Measurements from ENCODE around the gene CCDC81.

DNA sequence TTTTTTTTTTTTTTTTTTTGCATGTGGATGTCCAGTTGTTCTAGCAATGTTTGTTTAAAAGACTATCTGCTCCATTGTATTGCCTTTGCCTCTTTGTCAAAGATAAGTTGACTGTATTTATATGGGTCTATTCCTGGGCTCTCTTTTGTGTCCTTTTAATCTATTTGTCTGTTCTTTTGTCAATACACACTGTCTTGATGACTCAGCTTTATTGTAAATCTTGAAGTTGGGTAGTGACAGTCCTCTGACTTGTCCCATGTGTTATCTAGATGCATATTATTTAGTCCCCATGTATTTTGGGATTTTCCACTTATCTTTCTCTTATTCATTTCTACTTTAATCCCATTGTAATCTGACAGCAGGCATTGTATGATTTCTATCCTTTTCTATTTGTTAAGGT is 3.3 kb downstream of the CCDC81 start:
- TF ChIP-seq EP300 (IDR thresholded peaks at IDR 0.05) (no peak), POLR2AphosphoS5 (IDR thresholded peaks at IDR 0.05) (no peak), POLR2A (IDR thresholded peaks at IDR 0.05; ENCODE audit: low read depth) (no peak)
- TF ChIP-seq, protein P1, sequence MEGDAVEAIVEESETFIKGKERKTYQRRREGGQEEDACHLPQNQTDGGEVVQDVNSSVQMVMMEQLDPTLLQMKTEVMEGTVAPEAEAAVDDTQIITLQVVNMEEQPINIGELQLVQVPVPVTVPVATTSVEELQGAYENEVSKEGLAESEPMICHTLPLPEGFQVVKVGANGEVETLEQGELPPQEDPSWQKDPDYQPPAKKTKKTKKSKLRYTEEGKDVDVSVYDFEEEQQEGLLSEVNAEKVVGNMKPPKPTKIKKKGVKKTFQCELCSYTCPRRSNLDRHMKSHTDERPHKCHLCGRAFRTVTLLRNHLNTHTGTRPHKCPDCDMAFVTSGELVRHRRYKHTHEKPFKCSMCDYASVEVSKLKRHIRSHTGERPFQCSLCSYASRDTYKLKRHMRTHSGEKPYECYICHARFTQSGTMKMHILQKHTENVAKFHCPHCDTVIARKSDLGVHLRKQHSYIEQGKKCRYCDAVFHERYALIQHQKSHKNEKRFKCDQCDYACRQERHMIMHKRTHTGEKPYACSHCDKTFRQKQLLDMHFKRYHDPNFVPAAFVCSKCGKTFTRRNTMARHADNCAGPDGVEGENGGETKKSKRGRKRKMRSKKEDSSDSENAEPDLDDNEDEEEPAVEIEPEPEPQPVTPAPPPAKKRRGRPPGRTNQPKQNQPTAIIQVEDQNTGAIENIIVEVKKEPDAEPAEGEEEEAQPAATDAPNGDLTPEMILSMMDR (IDR thresholded peaks at IDR 0.05): no peak

Measured in esophagus muscularis mucosa (tissue), 4 donors.